Measurements from ENCODE around the gene HDHD2. TPM values are rescaled to one million over a fixed set of nuclear protein-coding genes. Genes with fewer than 3 reads are reported as not detected.
"Not testable (repeated sequence)": the region's sequence is repeated elsewhere in the genome, so short reads cannot be mapped to it uniquely, and the experiment has no call there.

Gene HDHD2
- total RNA-seq, 2 donors from 2014 or later, result 24.5 to 33.5 TPM

DNA sequence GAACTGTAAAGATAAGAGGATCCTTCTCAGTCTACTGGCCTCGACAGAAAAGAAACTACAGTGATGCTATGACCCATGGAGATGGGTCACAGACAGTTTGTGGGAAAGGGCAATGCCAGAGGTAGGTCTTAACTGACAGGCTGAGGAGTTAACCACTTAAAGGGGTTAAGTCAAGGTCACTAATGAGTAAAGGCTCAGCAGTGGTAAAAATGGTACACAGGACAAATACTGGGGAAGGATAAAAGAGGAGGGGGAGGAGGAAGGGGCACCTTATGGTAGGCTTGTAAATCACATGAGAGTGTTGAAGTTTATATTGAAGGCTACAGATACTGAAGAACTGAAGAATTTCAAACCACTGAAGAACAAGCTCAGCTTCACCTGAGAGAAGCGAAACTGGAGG is 16.0 kb upstream of the HDHD2 start:
- Mint-ChIP-seq H3K9me3 (no peaks in the 10 kb centered on the region), H3K27me3 (no peaks in the 10 kb centered on the region), H3K36me3 (ENCODE audit: low read depth) (peaks cover 17% of the 10 kb centered on the region), H3K27ac (no peak overlapping the region), H3K4me3 (no peak overlapping the region), H3K4me1 (peaks cover 20% of the 10 kb centered on the region)
- no peak for ATAC-seq (replicated peaks)

DNA sequence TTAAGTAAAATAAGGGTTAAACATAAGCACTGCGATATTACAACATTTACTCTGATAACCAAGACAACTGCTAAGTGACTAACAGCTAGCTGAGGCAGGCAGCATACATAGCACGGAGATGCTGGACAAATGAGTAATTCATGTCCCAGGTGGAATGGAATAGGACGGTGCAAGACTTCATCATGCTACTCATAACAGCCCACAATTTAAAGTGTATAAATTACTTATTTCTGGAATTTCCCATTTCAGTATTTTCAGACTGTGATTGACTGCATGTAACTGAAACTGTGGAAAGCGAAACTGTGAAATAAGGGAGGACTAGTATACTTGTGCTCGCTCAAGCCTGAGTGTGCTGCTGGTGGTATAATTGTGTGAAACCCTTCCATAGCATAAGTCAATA is 12.9 kb upstream of the HDHD2 start:
- Mint-ChIP-seq H3K27me3 (no peaks in the 10 kb centered on the region), H3K4me1 (peaks cover 25% of the 10 kb centered on the region), H3K27ac (peak overlapping the region; percentile 22), H3K9me3 (no peaks in the 10 kb centered on the region), H3K4me3 (no peak overlapping the region), H3K36me3 (ENCODE audit: low read depth) (peaks cover 24% of the 10 kb centered on the region)
- ATAC-seq (replicated peaks), result peak; percentile 95

DNA sequence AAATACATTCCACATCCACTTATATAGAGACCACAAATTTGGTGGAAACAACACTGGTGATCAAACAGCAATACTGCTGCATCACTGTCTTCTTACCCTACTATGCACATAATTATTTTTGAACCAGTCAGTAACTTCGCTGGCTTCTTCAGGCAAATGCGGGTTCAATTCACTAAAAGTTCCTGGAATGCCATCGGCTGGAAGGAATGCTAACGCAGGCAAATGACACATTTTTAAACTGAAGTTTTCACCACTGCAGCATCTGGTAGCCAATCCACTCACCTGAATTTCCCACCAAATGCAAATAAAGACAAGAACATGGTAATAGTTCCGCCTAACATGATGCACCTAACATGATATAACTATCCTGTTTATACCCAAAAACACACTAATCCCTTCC is 10.0 kb upstream of the HDHD2 start:
- no peak for ATAC-seq (replicated peaks)
- Mint-ChIP-seq H3K27ac (no peak overlapping the region), H3K4me1 (peaks cover 15% of the 10 kb centered on the region), H3K36me3 (ENCODE audit: low read depth) (peaks cover 47% of the 10 kb centered on the region), H3K27me3 (no peaks in the 10 kb centered on the region), H3K9me3 (no peaks in the 10 kb centered on the region), H3K4me3 (no peak overlapping the region)

DNA sequence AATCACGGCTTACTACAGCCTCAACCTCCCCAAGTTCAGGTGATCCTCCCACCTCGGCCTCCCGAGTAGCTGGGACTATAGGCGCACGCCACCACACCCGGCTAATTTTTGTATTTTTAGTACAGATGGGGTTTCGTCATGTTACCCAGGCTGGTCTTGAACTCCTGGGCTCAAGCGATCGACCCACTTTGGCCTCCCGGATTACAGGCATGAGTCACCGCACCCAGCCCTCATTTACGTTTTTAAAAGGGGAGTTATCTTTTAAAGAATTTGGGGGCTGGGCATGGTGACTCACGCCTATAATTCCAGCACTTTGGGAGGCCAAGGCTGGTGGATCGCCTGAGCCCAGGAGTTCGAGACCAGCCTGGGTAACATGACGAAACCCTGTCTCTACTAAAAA is 8.1 kb upstream of the HDHD2 start:
- not testable (repeated sequence) for ATAC-seq (replicated peaks); H3K27me3 Mint-ChIP-seq; H3K27ac Mint-ChIP-seq; H3K9me3 Mint-ChIP-seq; H3K4me3 Mint-ChIP-seq
- Mint-ChIP-seq H3K36me3 (ENCODE audit: low read depth) (peaks cover 52% of the 10 kb centered on the region), H3K4me1 (peaks cover 10% of the 10 kb centered on the region)

DNA sequence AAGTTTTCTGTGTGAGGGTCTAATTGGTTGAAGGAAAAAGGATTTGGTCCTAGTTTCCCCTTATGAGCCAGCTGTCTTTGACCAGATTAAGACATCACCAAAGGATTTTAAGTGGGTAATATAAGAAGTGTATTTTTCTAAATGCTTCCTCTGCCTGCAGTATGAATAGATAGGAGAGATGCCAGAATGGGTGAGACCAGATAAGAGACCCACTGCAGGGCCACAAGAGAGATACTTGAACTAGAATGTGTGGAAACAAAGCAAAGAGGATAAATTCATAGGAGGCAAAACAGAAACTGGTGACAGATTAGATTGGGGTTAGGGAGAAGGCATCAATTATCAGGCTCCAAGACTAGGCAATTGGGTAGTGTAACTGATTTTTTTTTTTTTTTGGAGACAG is 1.1 kb upstream of the HDHD2 start:
- no peaks in the 10 kb centered on the region for H3K27me3 Mint-ChIP-seq
- ATAC-seq (replicated peaks), result no peak
- H3K4me1 Mint-ChIP-seq, result peaks cover 32% of the 10 kb centered on the region
- peak overlapping the region; percentile 99 for H3K4me3 Mint-ChIP-seq
- peaks cover 4% of the 10 kb centered on the region for H3K9me3 Mint-ChIP-seq
- H3K36me3 Mint-ChIP-seq (ENCODE audit: low read depth), result peaks cover 36% of the 10 kb centered on the region
- H3K27ac Mint-ChIP-seq, result peak overlapping the region; percentile 99

DNA sequence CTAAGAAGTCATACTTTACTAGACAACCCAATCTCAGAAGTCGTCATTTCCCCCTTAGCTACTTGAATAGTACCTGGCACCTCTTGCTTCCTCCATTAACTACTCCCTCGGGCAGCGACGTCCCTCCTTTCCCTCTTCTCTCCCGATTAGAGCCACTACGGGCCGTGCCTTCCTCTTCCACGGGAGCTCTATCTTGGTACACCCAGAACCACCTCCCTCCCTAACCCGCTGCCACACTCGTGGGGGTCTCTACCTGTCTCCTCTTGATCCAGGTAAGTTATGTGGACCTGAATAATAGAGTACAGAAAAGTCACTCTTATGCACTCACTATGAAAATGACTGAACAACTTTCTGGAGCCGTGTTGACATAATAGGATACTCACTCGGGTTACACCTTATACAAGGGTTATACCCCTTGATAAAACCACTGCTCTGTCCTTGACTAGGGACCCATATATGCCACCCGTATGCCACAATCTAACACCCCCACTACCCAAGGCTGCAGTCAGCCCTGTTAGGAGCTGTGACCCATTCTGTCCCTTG is 595 bp upstream of the HDHD2 start:
- Mint-ChIP-seq H3K4me3 (peak overlapping the region; percentile 99), H3K27ac (peak overlapping the region; percentile 99), H3K27me3 (no peaks in the 10 kb centered on the region), H3K9me3 (peaks cover 4% of the 10 kb centered on the region), H3K4me1 (peaks cover 32% of the 10 kb centered on the region), H3K36me3 (ENCODE audit: low read depth) (peaks cover 30% of the 10 kb centered on the region)
- ATAC-seq (replicated peaks), result peak; percentile 47

DNA sequence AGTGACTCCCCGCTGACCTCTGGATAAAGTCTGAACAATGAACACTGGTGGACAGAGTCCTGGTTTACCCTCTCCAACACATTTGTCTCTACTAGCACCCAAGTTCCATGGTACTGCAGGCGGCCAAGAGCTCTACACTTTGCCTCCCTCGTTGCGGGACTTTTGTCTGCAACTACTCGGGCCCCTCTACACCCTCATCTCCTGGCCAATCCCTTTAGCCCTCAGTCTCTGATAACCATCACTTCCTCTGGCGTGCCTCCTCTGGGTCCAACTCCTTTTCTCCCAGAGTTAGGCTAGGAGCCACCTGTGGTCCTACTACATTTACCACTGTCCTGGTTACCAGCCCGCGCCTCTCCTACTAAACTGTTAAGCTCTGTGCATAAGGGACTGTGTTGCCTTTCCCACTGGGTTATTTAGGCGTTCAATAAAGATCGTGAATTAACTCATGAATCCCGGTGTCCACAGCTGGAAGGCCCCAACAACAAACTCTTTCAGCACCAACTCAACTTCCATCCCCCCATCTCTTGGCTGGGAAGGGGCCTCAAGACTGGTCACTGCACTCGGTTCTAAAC is 757 bp downstream of the HDHD2 start:
- Mint-ChIP-seq H3K9me3 (peaks cover 4% of the 10 kb centered on the region), H3K36me3 (ENCODE audit: low read depth) (peaks cover 24% of the 10 kb centered on the region), H3K4me1 (peaks cover 32% of the 10 kb centered on the region), H3K27me3 (no peaks in the 10 kb centered on the region), H3K27ac (peak overlapping the region; percentile 99), H3K4me3 (peak overlapping the region; percentile 99)
- ATAC-seq (replicated peaks), result no peak

DNA sequence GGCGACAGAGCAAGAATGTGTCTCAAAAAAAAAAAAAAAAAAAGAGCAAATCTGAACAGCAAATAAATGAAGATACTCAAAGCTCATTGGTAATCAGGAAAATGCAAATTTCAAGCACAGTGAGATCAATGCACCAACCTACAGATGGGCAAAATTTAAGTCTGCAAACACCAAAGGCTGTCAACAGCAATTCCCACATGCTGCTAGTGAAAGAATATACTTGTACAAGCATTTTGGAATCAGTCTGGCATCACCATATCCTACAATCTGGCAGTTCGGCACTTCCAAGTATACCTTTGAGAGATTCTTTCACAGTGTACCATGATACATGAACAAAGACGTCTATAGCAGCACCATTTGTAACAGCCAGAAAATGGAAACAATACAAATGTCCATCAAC is 4.1 kb downstream of the HDHD2 start:
- H3K36me3 Mint-ChIP-seq (ENCODE audit: low read depth), result peaks cover 24% of the 10 kb centered on the region

DNA sequence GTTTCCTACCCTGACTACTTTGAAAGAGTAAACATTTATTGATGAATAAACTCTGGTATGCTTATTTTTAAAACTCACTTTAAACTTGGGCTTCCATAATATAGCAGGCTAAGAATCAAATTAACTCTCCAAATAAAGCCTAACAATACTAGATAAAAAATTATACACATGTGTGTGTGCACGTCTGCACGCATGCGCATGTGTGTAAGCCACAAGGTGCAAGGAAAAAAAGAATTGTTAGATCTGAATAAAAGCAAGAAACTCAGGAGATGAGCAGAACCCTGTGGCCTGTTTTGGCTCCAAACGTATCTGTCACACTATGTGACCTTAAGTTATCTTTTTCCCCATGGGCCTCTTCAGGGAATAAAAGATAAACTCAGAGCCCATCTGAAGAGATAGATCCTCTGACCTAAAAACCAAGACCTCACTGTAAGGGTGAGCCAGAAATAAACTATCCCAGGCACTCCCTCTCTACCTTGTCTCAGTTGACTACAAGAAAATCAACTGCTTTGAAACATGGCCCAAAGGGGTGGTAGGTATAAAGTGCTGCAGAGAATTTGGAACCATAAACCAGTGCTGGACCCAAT is 6.3 kb downstream of the HDHD2 start:
- Mint-ChIP-seq H3K4me3 (no peak overlapping the region), H3K27me3 (no peaks in the 10 kb centered on the region), H3K9me3 (no peaks in the 10 kb centered on the region), H3K36me3 (ENCODE audit: low read depth) (peaks cover 16% of the 10 kb centered on the region), H3K27ac (no peak overlapping the region), H3K4me1 (peaks cover 10% of the 10 kb centered on the region)
- no peak for ATAC-seq (replicated peaks)

More for the DNA sequence above, 4.1 kb downstream of the HDHD2 start:
- Mint-ChIP-seq H3K4me3 (no peak overlapping the region), H3K4me1 (peaks cover 27% of the 10 kb centered on the region), H3K27ac (no peak overlapping the region), H3K9me3 (peaks cover 4% of the 10 kb centered on the region), H3K27me3 (no peaks in the 10 kb centered on the region)
- ATAC-seq (replicated peaks), result no peak

DNA sequence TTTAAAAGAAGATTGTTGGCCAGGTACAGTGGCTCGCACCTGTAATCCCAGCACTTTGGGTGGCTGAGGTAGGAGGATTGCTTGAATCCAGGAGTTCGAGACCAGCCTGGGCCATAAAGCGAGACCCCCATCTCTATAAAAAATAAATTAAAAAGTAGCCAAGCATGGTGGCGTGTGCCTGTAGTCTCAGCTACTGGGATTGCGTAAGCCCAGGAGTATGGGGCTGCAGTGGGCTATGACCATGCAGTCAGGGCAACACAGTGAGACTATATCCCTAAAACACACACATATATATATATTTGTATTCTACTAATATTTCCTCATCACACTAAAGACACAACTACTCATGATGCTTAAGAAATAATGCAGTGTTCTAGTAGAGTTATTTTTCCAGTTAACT is 7.1 kb downstream of the HDHD2 start:
- peaks cover 16% of the 10 kb centered on the region for H3K36me3 Mint-ChIP-seq (ENCODE audit: low read depth)
- no peaks in the 10 kb centered on the region for H3K27me3 Mint-ChIP-seq
- no peak overlapping the region for H3K4me3 Mint-ChIP-seq
- no peaks in the 10 kb centered on the region for H3K9me3 Mint-ChIP-seq
- ATAC-seq (replicated peaks), result no peak
- peaks cover 2% of the 10 kb centered on the region for H3K4me1 Mint-ChIP-seq
- H3K27ac Mint-ChIP-seq, result no peak overlapping the region

DNA sequence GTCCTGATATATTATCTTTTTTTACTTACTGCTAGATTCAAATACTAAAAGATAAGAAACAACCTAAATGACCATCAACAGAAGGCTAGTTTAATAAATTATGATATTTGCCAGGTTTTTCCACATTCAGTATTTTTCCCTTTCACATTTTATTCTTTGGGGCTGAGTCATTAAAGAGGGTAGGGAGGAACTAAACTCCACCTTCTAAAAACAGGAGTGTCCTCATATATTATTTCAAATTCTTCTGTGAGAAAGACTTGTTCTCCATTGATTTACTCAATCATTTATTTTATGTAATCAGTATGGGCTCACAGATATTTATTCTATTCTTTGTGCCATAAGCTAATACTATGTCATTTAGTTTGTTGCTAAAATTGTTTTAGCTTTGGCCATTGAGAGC is 9.0 kb downstream of the HDHD2 start:
- Mint-ChIP-seq H3K4me1 (peaks cover 5% of the 10 kb centered on the region), H3K4me3 (no peak overlapping the region), H3K27ac (no peak overlapping the region), H3K36me3 (ENCODE audit: low read depth) (peaks cover 27% of the 10 kb centered on the region), H3K9me3 (no peaks in the 10 kb centered on the region), H3K27me3 (no peaks in the 10 kb centered on the region)
- no peak for ATAC-seq (replicated peaks)

DNA sequence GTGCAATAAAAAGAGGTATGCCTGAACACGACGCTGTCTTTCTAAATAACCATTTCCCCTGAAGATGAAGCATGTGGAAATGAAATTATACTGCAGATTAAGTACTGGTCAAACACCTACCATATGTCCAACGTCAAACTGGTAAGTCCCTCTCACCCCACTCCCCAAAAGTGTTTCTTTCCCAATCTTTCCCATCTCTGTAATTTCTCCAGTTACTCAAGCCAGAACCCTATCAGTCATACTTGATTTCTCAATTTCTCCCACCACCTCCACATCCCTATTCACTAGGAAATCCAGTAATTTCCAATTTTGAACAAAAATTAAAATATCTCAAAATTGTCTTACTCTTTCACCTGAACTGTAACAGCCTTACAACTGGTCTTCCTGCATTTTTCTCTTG is 29.2 kb downstream of the HDHD2 start:
- H3K4me1 Mint-ChIP-seq, result peaks cover 20% of the 10 kb centered on the region
- H3K4me3 Mint-ChIP-seq, result no peak overlapping the region
- no peak for ATAC-seq (replicated peaks)
- H3K27me3 Mint-ChIP-seq, result no peaks in the 10 kb centered on the region
- peaks cover 78% of the 10 kb centered on the region for H3K36me3 Mint-ChIP-seq (ENCODE audit: low read depth)
- no peaks in the 10 kb centered on the region for H3K9me3 Mint-ChIP-seq
- peak overlapping the region; percentile 14 for H3K27ac Mint-ChIP-seq

DNA sequence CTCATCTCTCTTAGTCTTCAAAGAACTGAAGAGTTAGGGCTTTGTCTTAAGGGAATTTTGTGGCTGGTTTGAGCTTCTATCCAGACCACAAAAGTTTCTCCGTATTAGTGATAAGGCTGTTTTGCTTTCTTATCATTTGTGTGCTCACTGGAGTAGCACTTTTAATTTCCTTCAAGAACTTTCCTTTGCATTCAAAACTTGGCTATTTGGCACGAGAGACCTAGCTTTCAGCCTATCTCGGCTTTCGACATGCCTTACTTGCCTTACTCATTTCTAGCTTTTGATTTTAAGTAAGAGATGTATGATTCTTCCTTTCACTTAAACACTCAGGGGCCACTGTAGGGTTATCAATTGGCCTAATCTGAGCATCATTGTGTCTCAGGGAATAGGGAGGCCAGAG is 29.9 kb downstream of the HDHD2 start:
- peaks cover 78% of the 10 kb centered on the region for H3K36me3 Mint-ChIP-seq (ENCODE audit: low read depth)
- H3K27ac Mint-ChIP-seq, result no peak overlapping the region
- peaks cover 20% of the 10 kb centered on the region for H3K4me1 Mint-ChIP-seq

DNA sequence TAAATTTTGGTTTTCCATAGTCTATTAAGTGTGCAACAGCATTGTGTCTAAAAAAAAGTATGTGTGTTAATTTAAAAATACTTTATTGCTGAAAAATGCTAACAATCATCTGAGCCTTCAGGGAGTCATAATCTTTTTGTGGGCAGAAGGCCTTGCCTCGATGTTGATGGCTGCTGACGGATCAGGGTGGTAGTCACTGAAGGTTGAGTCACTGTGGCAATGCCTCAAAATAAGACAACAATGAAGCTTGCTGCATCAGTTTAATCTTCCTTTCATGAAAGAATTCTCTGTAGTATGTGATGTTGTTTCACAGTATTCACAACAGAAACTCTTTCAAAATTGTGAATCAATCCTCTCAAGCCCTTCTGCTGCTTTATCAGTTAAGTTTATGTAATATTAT is 31.3 kb downstream of the HDHD2 start:
- Mint-ChIP-seq H3K27me3 (no peaks in the 10 kb centered on the region), H3K9me3 (no peaks in the 10 kb centered on the region), H3K4me3 (no peak overlapping the region), H3K27ac (no peak overlapping the region), H3K36me3 (ENCODE audit: low read depth) (peaks cover 83% of the 10 kb centered on the region), H3K4me1 (peaks cover 20% of the 10 kb centered on the region)
- no peak for ATAC-seq (replicated peaks)

More for the DNA sequence above, 29.9 kb downstream of the HDHD2 start:
- Mint-ChIP-seq H3K4me3 (peak overlapping the region; percentile 19), H3K9me3 (no peaks in the 10 kb centered on the region), H3K27me3 (no peaks in the 10 kb centered on the region)
- peak; percentile 96 for ATAC-seq (replicated peaks)

DNA sequence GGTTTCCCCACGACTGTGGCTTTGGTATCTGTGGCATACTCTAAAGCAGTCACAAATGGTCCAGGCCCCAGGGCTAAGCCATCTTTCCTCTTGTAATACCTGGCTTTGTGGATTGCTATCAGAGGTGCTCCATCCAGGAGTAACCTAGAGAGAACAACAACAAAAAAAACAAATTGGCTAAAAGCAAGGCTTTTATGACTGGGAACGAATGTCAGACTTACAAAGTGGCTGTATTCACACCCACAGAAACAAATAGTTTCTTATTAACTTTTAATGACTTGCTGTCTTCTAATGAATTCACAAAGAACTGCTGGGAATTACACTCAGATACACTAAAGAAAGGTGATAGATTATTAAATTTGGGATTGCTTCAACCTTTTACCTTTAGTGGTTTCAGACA is 35.1 kb downstream of the HDHD2 start:
- Mint-ChIP-seq H3K36me3 (ENCODE audit: low read depth) (peaks cover 84% of the 10 kb centered on the region), H3K4me3 (no peak overlapping the region), H3K4me1 (peaks cover 3% of the 10 kb centered on the region), H3K27me3 (no peaks in the 10 kb centered on the region), H3K27ac (no peak overlapping the region), H3K9me3 (no peaks in the 10 kb centered on the region)
- no peak for ATAC-seq (replicated peaks)

Measured in activated T-helper 17 cell treated with anti-CD3 and anti-CD28 coated beads, Interleukin-2, amount 50 U/mL, for 72 hours (primary cell).